DND-41 (cell line): Measurements from ENCODE around the gene CD79A.
A peak's percentile ranks its signal among the peaks of the same experiment; 100 is the strongest.

Source experiments
- EZH2 ChIP-seq: IDR thresholded peaks from 3 replicates; pipeline ENCODE4 v1.6.1; 2012; ENCODE audit warnings: borderline replicate concordance, low read depth, mild to moderate bottlenecking, moderate library complexity, low read length, inconsistent platforms; ENCODE audit not compliant: severe bottlenecking
- TF ChIP-seq, protein P1 (sequence below): IDR thresholded peaks from 2 replicates; pipeline ENCODE4 v1.5.1; 2012; ENCODE audit warnings: borderline replicate concordance, low read length, moderate library complexity, mild to moderate bottlenecking; ENCODE audit not compliant: poor library complexity, severe bottlenecking; ENCODE audit errors: extremely low read depth

- TF ChIP-seq EZH2, result no peak
- TF ChIP-seq, protein P1, sequence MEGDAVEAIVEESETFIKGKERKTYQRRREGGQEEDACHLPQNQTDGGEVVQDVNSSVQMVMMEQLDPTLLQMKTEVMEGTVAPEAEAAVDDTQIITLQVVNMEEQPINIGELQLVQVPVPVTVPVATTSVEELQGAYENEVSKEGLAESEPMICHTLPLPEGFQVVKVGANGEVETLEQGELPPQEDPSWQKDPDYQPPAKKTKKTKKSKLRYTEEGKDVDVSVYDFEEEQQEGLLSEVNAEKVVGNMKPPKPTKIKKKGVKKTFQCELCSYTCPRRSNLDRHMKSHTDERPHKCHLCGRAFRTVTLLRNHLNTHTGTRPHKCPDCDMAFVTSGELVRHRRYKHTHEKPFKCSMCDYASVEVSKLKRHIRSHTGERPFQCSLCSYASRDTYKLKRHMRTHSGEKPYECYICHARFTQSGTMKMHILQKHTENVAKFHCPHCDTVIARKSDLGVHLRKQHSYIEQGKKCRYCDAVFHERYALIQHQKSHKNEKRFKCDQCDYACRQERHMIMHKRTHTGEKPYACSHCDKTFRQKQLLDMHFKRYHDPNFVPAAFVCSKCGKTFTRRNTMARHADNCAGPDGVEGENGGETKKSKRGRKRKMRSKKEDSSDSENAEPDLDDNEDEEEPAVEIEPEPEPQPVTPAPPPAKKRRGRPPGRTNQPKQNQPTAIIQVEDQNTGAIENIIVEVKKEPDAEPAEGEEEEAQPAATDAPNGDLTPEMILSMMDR, result peak; percentile 11
Observed at GRCh38 chr19:41928754-41929535, 51.9 kb downstream of the CD79A start.
